ENCODE data around the gene BANP.
"Not testable (repeated sequence)": the region's sequence is repeated elsewhere in the genome, so short reads cannot be mapped to it uniquely, and the experiment has no call there.

The BANP gene

GRCh38 chr16:88077328-88078108 lies 126.3 kb downstream of the BANP start:
- no peak for TF ChIP-seq CTCF (conservative IDR thresholded peaks at IDR 0.05)
- peak; percentile 79; the same call in 1 of the 2 replicates for TF ChIP-seq ZFX (IDR thresholded peaks at IDR 0.05)
- H3K27ac ChIP-seq, result peak overlapping the region; percentile 97

GRCh38 chr16:88078111-88078775 lies 127.0 kb downstream of the BANP start:
- TF ChIP-seq ZFX (IDR thresholded peaks at IDR 0.05) (no peak), CTCF (conservative IDR thresholded peaks at IDR 0.05) (no peak)
- peak overlapping the region; percentile 97 for H3K27ac ChIP-seq

GRCh38 chr16:88083582-88083981 lies 132.3 kb downstream of the BANP start:
- TF ChIP-seq ZFX (IDR thresholded peaks at IDR 0.05), result no peak
- no peak for TF ChIP-seq CTCF (conservative IDR thresholded peaks at IDR 0.05)

GRCh38 chr16:88084881-88085280 lies 133.6 kb downstream of the BANP start:
- TF ChIP-seq ZFX (IDR thresholded peaks at IDR 0.05), result no peak
- TF ChIP-seq CTCF (conservative IDR thresholded peaks at IDR 0.05), result no peak
- no peak overlapping the region; the same call in 1 of the 2 replicates for H3K27ac ChIP-seq

More at GRCh38 chr16:88083582-88083981, 132.3 kb downstream of the BANP start:
- peak overlapping the region; percentile 22 for H3K27ac ChIP-seq

GRCh38 chr16:88086571-88087516 lies 135.6 kb downstream of the BANP start:
- no peak for TF ChIP-seq CTCF (conservative IDR thresholded peaks at IDR 0.05)
- TF ChIP-seq ZFX (IDR thresholded peaks at IDR 0.05), result no peak

GRCh38 chr16:88087517-88087877 lies 136.3 kb downstream of the BANP start:
- no peak for TF ChIP-seq ZFX (IDR thresholded peaks at IDR 0.05)
- no peak overlapping the region for H3K27ac ChIP-seq

More at GRCh38 chr16:88086571-88087516, 135.6 kb downstream of the BANP start:
- H3K27ac ChIP-seq, result no peak overlapping the region

GRCh38 chr16:88088161-88088581 lies 136.9 kb downstream of the BANP start:
- H3K27ac ChIP-seq, result no peak overlapping the region
- TF ChIP-seq ZFX (IDR thresholded peaks at IDR 0.05) (no peak), CTCF (conservative IDR thresholded peaks at IDR 0.05) (no peak)

- not testable (repeated sequence) for H3K27ac ChIP-seq
These were observed 137.4 kb downstream of the BANP start for GRCh38 chr16:88088611-88089010.

- H3K27ac ChIP-seq, result not testable (repeated sequence)
These were observed 137.8 kb downstream of the BANP start for GRCh38 chr16:88089071-88089470.

GRCh38 chr16:88089632-88090376 lies 138.6 kb downstream of the BANP start:
- H3K27ac ChIP-seq, result not testable (repeated sequence)

All from C4-2B (cell line).